ENCODE results near the gene IER2. TPM values are rescaled to one million over a fixed set of nuclear protein-coding genes. Genes with fewer than 3 reads are reported as not detected.

The IER2 gene
- total RNA-seq, 1 experiment from 2014 or later = 164 TPM

DNA sequence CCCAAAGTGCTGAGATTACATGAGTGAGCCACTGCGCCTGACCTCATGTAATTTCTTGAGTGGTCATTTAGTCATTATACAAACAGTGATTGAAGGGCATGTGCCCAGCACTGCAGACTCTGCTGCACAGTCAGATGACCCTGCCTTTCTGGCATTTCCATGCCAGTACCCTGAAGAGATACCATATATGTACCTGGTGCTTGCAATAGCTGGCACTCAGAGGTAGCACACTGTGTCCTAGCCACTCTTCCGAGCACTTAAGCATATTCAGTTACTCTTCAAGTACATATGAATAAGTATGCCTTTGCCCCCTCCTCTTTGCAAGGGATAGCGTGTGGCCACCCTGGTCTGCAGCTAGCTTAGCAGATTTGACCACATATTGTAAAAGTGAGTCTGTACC, 15.6 kb upstream of the IER2 start:
- DNase-seq (ENCODE audit: low spot score) = no peak
- intact Hi-C loops (cut with micrococcal nuclease; ENCODE audit: unreplicated experiment) = no loop called here
- CTCF ChIA-PET = interaction anchor here (0.5 kb wide), 1 partner anchor 12 kb away, joined by 4 read pairs; no protein-coding TSS in a partner anchor
- TF ChIP-seq EZH2 (IDR thresholded peaks at IDR 0.05; ENCODE audit: borderline replicate concordance, low read depth, low read length, poor library complexity, severe bottlenecking) = no peak
- TF ChIP-seq, protein P1, sequence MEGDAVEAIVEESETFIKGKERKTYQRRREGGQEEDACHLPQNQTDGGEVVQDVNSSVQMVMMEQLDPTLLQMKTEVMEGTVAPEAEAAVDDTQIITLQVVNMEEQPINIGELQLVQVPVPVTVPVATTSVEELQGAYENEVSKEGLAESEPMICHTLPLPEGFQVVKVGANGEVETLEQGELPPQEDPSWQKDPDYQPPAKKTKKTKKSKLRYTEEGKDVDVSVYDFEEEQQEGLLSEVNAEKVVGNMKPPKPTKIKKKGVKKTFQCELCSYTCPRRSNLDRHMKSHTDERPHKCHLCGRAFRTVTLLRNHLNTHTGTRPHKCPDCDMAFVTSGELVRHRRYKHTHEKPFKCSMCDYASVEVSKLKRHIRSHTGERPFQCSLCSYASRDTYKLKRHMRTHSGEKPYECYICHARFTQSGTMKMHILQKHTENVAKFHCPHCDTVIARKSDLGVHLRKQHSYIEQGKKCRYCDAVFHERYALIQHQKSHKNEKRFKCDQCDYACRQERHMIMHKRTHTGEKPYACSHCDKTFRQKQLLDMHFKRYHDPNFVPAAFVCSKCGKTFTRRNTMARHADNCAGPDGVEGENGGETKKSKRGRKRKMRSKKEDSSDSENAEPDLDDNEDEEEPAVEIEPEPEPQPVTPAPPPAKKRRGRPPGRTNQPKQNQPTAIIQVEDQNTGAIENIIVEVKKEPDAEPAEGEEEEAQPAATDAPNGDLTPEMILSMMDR (conservative IDR thresholded peaks at IDR 0.05; ENCODE audit: low read depth, low read length) = no peak
- no TSS peak for BruUV-seq (replicated peaks)
- Histone ChIP-seq H3K27ac (ENCODE audit: low read depth, low read length, poor library complexity, severe bottlenecking) (no peak overlapping the region), H3K27me3 (replicated peaks; ENCODE audit: insufficient read depth, low read depth, low read length, poor library complexity) (no peaks in the 10 kb centered on the region), H3K36me3 (ENCODE audit: insufficient read depth, low read length, poor library complexity, severe bottlenecking) (peaks cover 49% of the 10 kb centered on the region), H3K9me3 (ENCODE audit: low read depth, low read length, poor library complexity, severe bottlenecking) (no peaks in the 10 kb centered on the region), H3K4me3 (ENCODE audit: low read depth, low read length, poor library complexity, severe bottlenecking) (no peak overlapping the region), H3K4me1 (ENCODE audit: insufficient read depth, low read length, poor library complexity, severe bottlenecking) (no peaks in the 10 kb centered on the region)
- POLR2A ChIA-PET (ENCODE audit: low non-redundant PET) = interaction anchor here (0.6 kb wide), 1 partner anchor 236 kb away, joined by 3 read pairs; no protein-coding TSS in a partner anchor

DNA sequence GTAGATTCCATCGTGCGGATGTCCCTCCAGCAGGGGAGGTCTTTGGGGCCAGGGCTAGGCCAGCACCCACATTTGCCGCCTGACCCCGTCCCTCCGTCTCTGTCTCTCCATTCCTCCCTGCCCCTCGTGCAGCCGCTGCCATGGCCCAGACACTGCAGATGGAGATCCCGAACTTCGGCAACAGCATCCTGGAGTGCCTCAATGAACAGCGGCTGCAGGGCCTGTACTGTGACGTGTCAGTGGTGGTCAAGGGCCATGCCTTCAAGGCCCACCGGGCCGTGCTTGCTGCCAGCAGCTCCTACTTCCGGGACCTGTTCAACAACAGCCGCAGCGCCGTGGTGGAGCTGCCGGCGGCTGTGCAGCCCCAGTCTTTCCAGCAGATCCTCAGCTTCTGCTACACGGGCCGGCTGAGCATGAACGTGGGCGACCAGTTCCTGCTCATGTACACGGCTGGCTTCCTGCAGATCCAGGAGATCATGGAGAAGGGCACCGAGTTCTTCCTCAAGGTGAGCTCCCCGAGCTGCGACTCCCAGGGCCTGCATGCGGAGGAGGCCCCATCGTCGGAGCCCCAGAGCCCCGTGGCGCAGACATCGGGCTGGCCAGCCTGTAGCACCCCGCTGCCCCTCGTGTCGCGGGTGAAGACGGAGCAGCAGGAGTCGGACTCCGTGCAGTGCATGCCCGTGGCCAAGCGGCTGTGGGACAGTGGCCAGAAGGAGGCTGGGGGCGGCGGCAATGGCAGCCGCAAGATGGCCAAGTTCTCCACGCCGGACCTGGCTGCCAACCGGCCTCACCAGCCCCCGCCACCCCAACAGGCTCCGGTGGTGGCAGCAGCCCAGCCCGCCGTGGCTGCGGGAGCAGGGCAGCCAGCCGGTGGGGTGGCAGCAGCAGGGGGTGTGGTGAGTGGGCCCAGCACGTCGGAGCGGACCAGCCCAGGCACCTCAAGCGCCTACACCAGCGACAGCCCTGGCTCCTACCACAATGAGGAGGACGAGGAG, 14.8 kb upstream of the IER2 start:
- Histone ChIP-seq H3K27me3 (replicated peaks; ENCODE audit: insufficient read depth, low read depth, low read length, poor library complexity) (no peaks in the 10 kb centered on the region), H3K9me3 (ENCODE audit: low read depth, low read length, poor library complexity, severe bottlenecking) (no peaks in the 10 kb centered on the region), H3K4me3 (ENCODE audit: low read depth, low read length, poor library complexity, severe bottlenecking) (no peak overlapping the region), H3K36me3 (ENCODE audit: insufficient read depth, low read length, poor library complexity, severe bottlenecking) (peaks cover 49% of the 10 kb centered on the region), H3K27ac (ENCODE audit: low read depth, low read length, poor library complexity, severe bottlenecking) (no peak overlapping the region), H3K4me1 (ENCODE audit: insufficient read depth, low read length, poor library complexity, severe bottlenecking) (no peaks in the 10 kb centered on the region)
- intact Hi-C loops (cut with micrococcal nuclease; ENCODE audit: unreplicated experiment) = no loop called here
- CTCF ChIA-PET = interaction anchor here (0.5 kb wide), 1 partner anchor 11 kb away, joined by 4 read pairs; no protein-coding TSS in a partner anchor
- no TSS peak for BruUV-seq (replicated peaks)
- no peak for TF ChIP-seq EZH2 (IDR thresholded peaks at IDR 0.05; ENCODE audit: borderline replicate concordance, low read depth, low read length, poor library complexity, severe bottlenecking)
- TF ChIP-seq, protein P1 (conservative IDR thresholded peaks at IDR 0.05; ENCODE audit: low read depth, low read length) = no peak
- DNase-seq (ENCODE audit: low spot score) = no peak
- POLR2A ChIA-PET (ENCODE audit: low non-redundant PET) = interaction anchor here (0.6 kb wide), 1 partner anchor 236 kb away, joined by 3 read pairs; no protein-coding TSS in a partner anchor

DNA sequence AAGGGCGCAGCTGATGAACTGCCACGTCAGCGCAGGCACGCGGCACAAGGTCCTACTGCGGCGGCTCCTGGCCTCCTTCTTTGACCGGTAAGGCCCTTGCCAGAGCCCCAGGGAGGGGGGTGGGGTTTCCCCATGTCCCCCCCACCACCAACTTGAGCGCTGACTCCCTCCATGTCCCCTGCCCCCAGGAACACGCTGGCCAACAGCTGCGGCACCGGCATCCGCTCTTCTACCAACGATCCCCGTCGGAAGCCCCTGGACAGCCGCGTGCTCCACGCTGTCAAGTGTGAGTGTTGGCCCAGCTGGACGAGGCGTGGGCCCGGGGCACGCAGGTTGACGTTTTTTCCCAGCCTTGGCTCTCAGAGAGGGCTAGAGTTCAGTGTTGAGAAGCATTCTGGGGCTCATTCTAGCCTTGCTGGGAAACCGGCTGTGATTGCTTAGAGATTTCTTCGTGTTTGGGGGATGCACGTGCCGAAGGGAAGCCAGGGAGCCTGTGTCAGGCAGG, 12.9 kb upstream of the IER2 start:
- POLR2A ChIA-PET (ENCODE audit: low non-redundant PET) = interaction anchor here (0.6 kb wide), 1 partner anchor 127 kb away, joined by 3 read pairs; no protein-coding TSS in a partner anchor
- H3K27me3 ChIP-seq (replicated peaks; ENCODE audit: insufficient read depth, low read depth, low read length, poor library complexity) = no peaks in the 10 kb centered on the region
- H3K4me1 ChIP-seq (ENCODE audit: insufficient read depth, low read length, poor library complexity, severe bottlenecking) = no peaks in the 10 kb centered on the region
- BruUV-seq (replicated peaks) = no TSS peak
- CTCF ChIA-PET = no interaction called here
- TF ChIP-seq EZH2 (IDR thresholded peaks at IDR 0.05; ENCODE audit: borderline replicate concordance, low read depth, low read length, poor library complexity, severe bottlenecking) = no peak
- H3K4me3 ChIP-seq (ENCODE audit: low read depth, low read length, poor library complexity, severe bottlenecking) = no peak overlapping the region
- no peak overlapping the region for H3K27ac ChIP-seq (ENCODE audit: low read depth, low read length, poor library complexity, severe bottlenecking)
- intact Hi-C loops (cut with micrococcal nuclease; ENCODE audit: unreplicated experiment) = no loop called here
- no peak for DNase-seq (ENCODE audit: low spot score)
- H3K36me3 ChIP-seq (ENCODE audit: insufficient read depth, low read length, poor library complexity, severe bottlenecking) = peaks cover 49% of the 10 kb centered on the region
- H3K9me3 ChIP-seq (ENCODE audit: low read depth, low read length, poor library complexity, severe bottlenecking) = no peaks in the 10 kb centered on the region
